HEK293 (cell line): Measurements from ENCODE around the gene SLC35B1.

Source experiments
- CTCF ChIA-PET: fragments of 350-600 bp; formaldehyde crosslinking; extraction: SDS; loops from one replicate; lab custom pipeline; 2021; ENCODE audit warnings: antibody characterized with exemption; lab: Yijun Ruan, JAX
- POLR2A ChIA-PET: fragments of 300-600 bp; formaldehyde crosslinking; extraction: SDS; loops from one replicate; lab custom pipeline; 2020; ENCODE audit warnings: antibody characterized with exemption, inconsistent platforms; lab: Yijun Ruan, JAX
- H3K27ac ChIP-seq: fragments of 200-500 bp; sonication (Bioruptor generic); 2 replicates; pipeline ENCODE4 v1.5.1; 2014; ENCODE audit warnings: low read depth, low read length, control low read depth, inconsistent platforms; ENCODE audit errors: extremely low read depth
- H3K36me3 ChIP-seq, 2 experiments: fragments of 200-500 bp in 1 of 2; sonication (Bioruptor generic) in 1 of 2; 1 replicate in 1 of 2; 2 replicates in 1 of 2; pipeline ENCODE4 v1.5.1; 2014 to 2017; ENCODE audit warnings: inconsistent platforms in 2 of 2, low read length in 2 of 2; ENCODE audit not compliant: control insufficient read depth in 2 of 2, insufficient read depth in 1 of 2
- H3K4me1 ChIP-seq: fragments of 200-500 bp; sonication (Bioruptor generic); 2 replicates; pipeline ENCODE4 v1.5.1; 2014; ENCODE audit warnings: mild to moderate bottlenecking, low read length, inconsistent platforms; ENCODE audit not compliant: control insufficient read depth, insufficient read depth
- H3K4me3 ChIP-seq: 2 replicates; pipeline ENCODE4 v1.5.1; 2011; ENCODE audit warnings: low read depth, mild to moderate bottlenecking, control low read depth, low read length, moderate library complexity
- H3K9me3 ChIP-seq: fragments of 200-500 bp; sonication (Bioruptor generic); 2 replicates; pipeline ENCODE4 v1.5.1; 2014; ENCODE audit warnings: low read depth, low read length, inconsistent platforms; ENCODE audit not compliant: control insufficient read depth, insufficient read depth
- FEZF1 ChIP-seq: fragments of 450-650 bp; formaldehyde crosslinking; IDR thresholded peaks from 2 replicates; pipeline ENCODE4 v1.5.1; 2016; ENCODE audit warnings: missing biosample characterization, missing genetic modification characterization
- MZF1 ChIP-seq: fragments of 450-650 bp; formaldehyde crosslinking; IDR thresholded peaks from 2 replicates; pipeline ENCODE4 v1.5.1; 2017; ENCODE audit warnings: missing biosample characterization, missing genetic modification characterization, borderline replicate concordance
- PRDM1 ChIP-seq: fragments of 450-650 bp; formaldehyde crosslinking; IDR thresholded peaks from 2 replicates; pipeline ENCODE4; 2016; ENCODE audit warnings: missing biosample characterization, missing genetic modification characterization
- RBAK ChIP-seq: fragments of 450-650 bp; formaldehyde crosslinking; IDR thresholded peaks from 2 replicates; pipeline ENCODE4 v1.5.1; 2016; ENCODE audit warnings: missing biosample characterization, missing genetic modification characterization
- ZBTB48 ChIP-seq: fragments of 450-650 bp; formaldehyde crosslinking; IDR thresholded peaks from 2 replicates; pipeline ENCODE4 v1.5.1; 2016; ENCODE audit warnings: missing biosample characterization, missing genetic modification characterization
- ZBTB8A ChIP-seq: fragments of 450-650 bp; formaldehyde crosslinking; IDR thresholded peaks from 2 replicates; pipeline ENCODE4 v1.5.1; 2016; ENCODE audit warnings: missing biosample characterization, missing genetic modification characterization
- ZFP37 ChIP-seq: fragments of 450-650 bp; formaldehyde crosslinking; IDR thresholded peaks from 2 replicates; pipeline ENCODE4 v1.5.1; 2016; ENCODE audit warnings: missing biosample characterization, missing genetic modification characterization
- ZFP41 ChIP-seq: fragments of 450-650 bp; formaldehyde crosslinking; IDR thresholded peaks from 2 replicates; pipeline ENCODE4 v1.5.1; 2016; ENCODE audit warnings: missing biosample characterization, missing genetic modification characterization, borderline replicate concordance
- ZNF211 ChIP-seq: fragments of 450-650 bp; formaldehyde crosslinking; IDR thresholded peaks from 2 replicates; pipeline ENCODE4 v1.5.1; 2016; ENCODE audit warnings: low read depth, missing biosample characterization, missing genetic modification characterization
- ZNF248 ChIP-seq: fragments of 450-650 bp; formaldehyde crosslinking; IDR thresholded peaks from 2 replicates; pipeline ENCODE4 v1.5.1; 2017; ENCODE audit warnings: missing biosample characterization, missing genetic modification characterization
- ZNF292 ChIP-seq: fragments of 450-650 bp; formaldehyde crosslinking; IDR thresholded peaks from 2 replicates; pipeline ENCODE4 v1.5.1; 2016; ENCODE audit warnings: low read depth, missing biosample characterization, missing genetic modification characterization, borderline replicate concordance
- ZNF394 ChIP-seq: fragments of 450-650 bp; formaldehyde crosslinking; IDR thresholded peaks from 2 replicates; pipeline ENCODE4 v1.5.1; 2016; ENCODE audit warnings: missing biosample characterization, missing genetic modification characterization, mild to moderate bottlenecking, moderate library complexity, borderline replicate concordance
- ZNF514 ChIP-seq: fragments of 450-650 bp; formaldehyde crosslinking; IDR thresholded peaks from 2 replicates; pipeline ENCODE4 v1.5.1; 2016; ENCODE audit warnings: missing biosample characterization, missing genetic modification characterization
- ZNF560 ChIP-seq: fragments of 450-650 bp; formaldehyde crosslinking; IDR thresholded peaks from 2 replicates; pipeline ENCODE4 v1.5.1; 2017; ENCODE audit warnings: missing biosample characterization, missing genetic modification characterization, borderline replicate concordance
- ZNF585B ChIP-seq: fragments of 450-650 bp; formaldehyde crosslinking; IDR thresholded peaks from 2 replicates; pipeline ENCODE4 v1.5.1; 2016; ENCODE audit warnings: missing biosample characterization, missing genetic modification characterization
- ZNF600 ChIP-seq: fragments of 450-650 bp; formaldehyde crosslinking; IDR thresholded peaks from 2 replicates; pipeline ENCODE4 v1.5.1; 2016; ENCODE audit warnings: missing biosample characterization, missing genetic modification characterization
- ZNF624 ChIP-seq: fragments of 450-650 bp; formaldehyde crosslinking; IDR thresholded peaks from 2 replicates; pipeline ENCODE4 v1.5.1; 2017; ENCODE audit warnings: missing biosample characterization, missing genetic modification characterization
- ZNF658 ChIP-seq: fragments of 450-650 bp; formaldehyde crosslinking; IDR thresholded peaks from 2 replicates; pipeline ENCODE4; 2016; ENCODE audit warnings: missing biosample characterization, missing genetic modification characterization
- ZNF664 ChIP-seq: fragments of 450-650 bp; formaldehyde crosslinking; IDR thresholded peaks from 2 replicates; pipeline ENCODE4 v1.5.1; 2016; ENCODE audit warnings: missing biosample characterization, missing genetic modification characterization
- ZNF791 ChIP-seq: fragments of 450-650 bp; formaldehyde crosslinking; IDR thresholded peaks from 2 replicates; pipeline ENCODE4 v1.5.1; 2016; ENCODE audit warnings: missing biosample characterization, missing genetic modification characterization
- ZNF837 ChIP-seq: fragments of 450-650 bp; formaldehyde crosslinking; IDR thresholded peaks from 2 replicates; pipeline ENCODE4 v1.5.1; 2016; ENCODE audit warnings: missing biosample characterization, missing genetic modification characterization
- ZNF843 ChIP-seq: fragments of 450-650 bp; formaldehyde crosslinking; IDR thresholded peaks from 2 replicates; pipeline ENCODE4 v1.5.1; 2016; ENCODE audit warnings: missing biosample characterization, missing genetic modification characterization
- ZSCAN16 ChIP-seq: fragments of 450-650 bp; formaldehyde crosslinking; IDR thresholded peaks from 2 replicates; pipeline ENCODE4 v1.5.1; 2016; ENCODE audit warnings: missing biosample characterization, missing genetic modification characterization
- ZSCAN30 ChIP-seq: fragments of 450-650 bp; IDR thresholded peaks from 2 replicates; pipeline ENCODE4 v1.5.1; 2018; ENCODE audit warnings: missing biosample characterization, mild to moderate bottlenecking, missing genetic modification characterization, moderate library complexity
- ZXDB ChIP-seq: fragments of 450-650 bp; formaldehyde crosslinking; IDR thresholded peaks from 2 replicates; pipeline ENCODE4 v1.5.1; 2016; ENCODE audit warnings: missing biosample characterization, missing genetic modification characterization

Gene SLC35B1

GRCh38 chr17:49715216-49715615, 7.5 kb upstream of the SLC35B1 start:
- H3K4me1 ChIP-seq, result no peaks in the 10 kb centered on the region
- POLR2A ChIA-PET, result interaction anchor here (3.6 kb wide), 1 partner anchor 49 kb away, joined by 17 read pairs; the partner anchor contains the start of gene FAM117A
- H3K9me3 ChIP-seq, result no peaks in the 10 kb centered on the region
- H3K36me3 ChIP-seq, result peaks cover 20 to 55% of the 10 kb centered on the region in 2 experiments
- H3K4me3 ChIP-seq, result no peak overlapping the region
- CTCF ChIA-PET, result interaction anchor here (1.6 to 2.3 kb wide), 2 partner anchors 140 to 145 kb away, joined by 3 to 7 read pairs; no protein-coding TSS in a partner anchor
- TF ChIP-seq ZNF600 (tag by site-specific recombination), result no peak
- TF ChIP-seq FEZF1 (tag by site-specific recombination), result no peak
- TF ChIP-seq ZBTB48 (tag by site-specific recombination), result no peak
- TF ChIP-seq ZXDB (tag by site-specific recombination), result no peak
- no peak for TF ChIP-seq ZNF585B
- no peak for TF ChIP-seq ZNF624 (tag by site-specific recombination)
- TF ChIP-seq, all 188 proteins: peak for 0
- H3K27ac ChIP-seq, result no peak overlapping the region

GRCh38 chr17:49708515-49709183, 885 bp upstream of the SLC35B1 start:
- no peak overlapping the region for H3K27ac ChIP-seq
- CTCF ChIA-PET, result interaction anchor here (0.6 to 27.1 kb wide), 29 partner anchors 10 to 386 kb away, joined by 3 to 486 read pairs (median 5); partner anchors contain the start of gene NXPH3
- H3K4me3 ChIP-seq, result peak overlapping the region; percentile 47
- TF ChIP-seq ZSCAN16 (peak; percentile 73), RBAK (tag by site-specific recombination) (no peak)
- POLR2A ChIA-PET, result interaction anchor here (0.7 to 4.7 kb wide), 11 partner anchors 10 to 352 kb away, joined by 3 to 67 read pairs (median 4); partner anchors contain the start of genes FAM117A and KAT7
- H3K9me3 ChIP-seq, result no peaks in the 10 kb centered on the region
- H3K4me1 ChIP-seq, result no peaks in the 10 kb centered on the region
- peaks cover 4 to 32% of the 10 kb centered on the region in 2 experiments for H3K36me3 ChIP-seq

GRCh38 chr17:49707246-49707607, 537 bp downstream of the SLC35B1 start:
- ChIA-PET CTCF (interaction anchor here (0.6 to 27.1 kb wide), 15 partner anchors 11 to 294 kb away, joined by 3 to 486 read pairs (median 6); partner anchors contain the start of gene NXPH3), POLR2A (interaction anchor here (1.0 to 4.7 kb wide), 12 partner anchors 8 to 293 kb away, joined by 3 to 67 read pairs (median 4); partner anchors contain the start of genes FAM117A, KAT7 and PHB1)
- H3K4me1 ChIP-seq, result no peaks in the 10 kb centered on the region
- peak overlapping the region; percentile 93 for H3K27ac ChIP-seq
- TF ChIP-seq ZNF791 (tag by site-specific recombination), result no peak
- no peak for TF ChIP-seq ZNF560 (tag by site-specific recombination)
- no peak for TF ChIP-seq ZNF248 (tag by site-specific recombination)
- no peak for TF ChIP-seq ZNF211 (tag by site-specific recombination)
- TF ChIP-seq ZNF394, result no peak
- TF ChIP-seq ZBTB8A (tag by site-specific recombination), result no peak
- no peak for TF ChIP-seq ZNF837 (tag by site-specific recombination)
- no peaks in the 10 kb centered on the region for H3K9me3 ChIP-seq
- peak overlapping the region; percentile 88 for H3K4me3 ChIP-seq
- peaks cover 10 to 45% of the 10 kb centered on the region in 2 experiments for H3K36me3 ChIP-seq

GRCh38 chr17:49705254-49705653, 2.5 kb downstream of the SLC35B1 start:
- POLR2A ChIA-PET, result no interaction called here
- Histone ChIP-seq H3K36me3 (peaks cover 26 to 58% of the 10 kb centered on the region in 2 experiments), H3K4me1 (no peaks in the 10 kb centered on the region), H3K27ac (no peak overlapping the region), H3K4me3 (no peak overlapping the region), H3K9me3 (no peaks in the 10 kb centered on the region)
- TF ChIP-seq RBAK (tag by site-specific recombination), result no peak
- TF ChIP-seq ZNF292 (tag by site-specific recombination), result no peak
- no peak for TF ChIP-seq ZFP41 (tag by site-specific recombination)
- TF ChIP-seq ZNF211 (tag by site-specific recombination), result no peak
- no peak for TF ChIP-seq ZNF843 (tag by site-specific recombination)
- no peak for TF ChIP-seq ZNF658 (tag by site-specific recombination)
- TF ChIP-seq MZF1 (tag by site-specific recombination), result no peak
- TF ChIP-seq ZFP37 (tag by site-specific recombination), result no peak
- TF ChIP-seq PRDM1 (tag by site-specific recombination), result no peak
- no peak for TF ChIP-seq ZNF514 (tag by site-specific recombination)
- no peak for TF ChIP-seq ZSCAN30 (tag by site-specific recombination)
- no peak for TF ChIP-seq ZNF664 (tag by site-specific recombination)
- CTCF ChIA-PET, result interaction anchor here (0.7 to 27.1 kb wide), 8 partner anchors 9 to 292 kb away, joined by 3 to 486 read pairs (median 34); partner anchors contain the start of genes DLX3 and NXPH3
